ENCODE measurements around the gene PHF20.

The PHF20 gene

DNA sequence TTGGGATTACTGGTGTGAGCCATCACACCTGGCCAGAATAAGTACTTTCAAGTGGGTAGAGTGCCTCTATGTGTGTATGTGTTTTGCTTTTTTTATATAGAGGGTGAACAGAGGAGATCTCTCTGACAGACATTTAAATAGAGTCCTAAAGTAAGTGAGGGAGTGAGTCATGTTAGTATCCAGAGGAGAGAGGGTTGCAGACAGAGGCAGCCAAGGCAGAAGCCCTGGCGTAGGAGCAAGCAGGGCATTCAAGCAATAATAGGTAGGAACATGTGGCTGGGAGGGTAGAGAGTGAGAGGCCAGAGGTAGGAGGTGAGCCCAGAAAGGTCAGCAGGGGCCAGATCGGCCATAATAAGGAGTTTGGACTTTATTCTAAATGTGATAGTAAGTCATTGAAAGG, 48.9 kb downstream of the PHF20 start:
- no peak overlapping the region for H3K27ac ChIP-seq (ENCODE audit: low read depth, low read length)
- H3K4me1 ChIP-seq (ENCODE audit: control insufficient read depth, insufficient read depth, low read length), result peaks cover 6% of the 10 kb centered on the region
- no peak overlapping the region for H3K9ac ChIP-seq (ENCODE audit: low read length)
- no peak overlapping the region for H3K4me3 ChIP-seq (ENCODE audit: low read length)
- H3K27me3 ChIP-seq (ENCODE audit: control insufficient read depth, insufficient read depth, low read length), result no peaks in the 10 kb centered on the region
- H3K36me3 ChIP-seq (ENCODE audit: control insufficient read depth, insufficient read depth, low read length), result no peaks in the 10 kb centered on the region

DNA sequence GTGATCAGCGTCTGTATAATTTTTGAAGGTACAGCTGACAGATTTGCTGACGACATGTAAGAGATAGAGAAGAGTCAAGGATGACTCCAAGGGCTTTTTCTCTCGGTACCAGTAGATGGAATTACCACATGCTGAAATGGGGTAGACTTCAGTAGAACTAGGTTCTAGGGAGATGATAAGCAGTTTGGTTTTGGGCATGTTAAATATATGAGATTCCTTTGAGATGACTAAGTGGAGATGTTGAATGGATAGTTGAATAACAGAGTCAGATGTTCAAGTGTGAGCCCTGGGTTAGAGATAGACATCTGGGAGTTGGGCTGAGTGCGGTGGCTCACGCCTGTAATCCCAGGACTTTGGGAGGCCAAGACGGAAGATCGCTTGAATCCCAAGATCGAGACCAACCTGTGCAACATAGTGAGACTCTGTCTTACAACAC, 50.0 kb downstream of the PHF20 start:
- no peaks in the 10 kb centered on the region for H3K36me3 ChIP-seq (ENCODE audit: control insufficient read depth, insufficient read depth, low read length)
- H3K27me3 ChIP-seq (ENCODE audit: control insufficient read depth, insufficient read depth, low read length), result no peaks in the 10 kb centered on the region
- H3K4me1 ChIP-seq (ENCODE audit: control insufficient read depth, insufficient read depth, low read length), result peaks cover 6% of the 10 kb centered on the region
- no peak overlapping the region for H3K9ac ChIP-seq (ENCODE audit: low read length)
- no peak overlapping the region for H3K27ac ChIP-seq (ENCODE audit: low read depth, low read length)
- no peak overlapping the region for H3K4me3 ChIP-seq (ENCODE audit: low read length)

DNA sequence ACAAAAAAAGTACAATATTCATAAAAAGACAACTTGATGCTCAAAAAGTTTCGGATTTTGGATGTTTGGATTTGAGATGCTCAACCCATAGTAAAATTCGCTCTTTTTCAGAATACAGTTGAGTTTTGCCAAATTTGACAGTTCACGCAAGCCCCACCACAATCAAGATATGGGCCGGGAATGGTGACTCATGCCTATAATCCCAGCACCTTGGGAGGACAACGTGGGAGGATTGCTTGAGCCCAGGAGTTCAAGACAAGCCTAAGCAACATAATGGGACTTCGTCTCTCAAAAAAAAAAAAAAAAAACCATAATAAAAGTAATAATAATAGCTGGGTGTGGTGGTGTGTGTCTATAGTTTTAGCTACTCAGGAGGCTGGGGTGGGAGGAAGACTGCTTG, 51.3 kb downstream of the PHF20 start:
- Histone ChIP-seq H3K9ac (ENCODE audit: low read length) (no peak overlapping the region), H3K4me1 (ENCODE audit: control insufficient read depth, insufficient read depth, low read length) (peaks cover 6% of the 10 kb centered on the region), H3K36me3 (ENCODE audit: control insufficient read depth, insufficient read depth, low read length) (no peaks in the 10 kb centered on the region), H3K27me3 (ENCODE audit: control insufficient read depth, insufficient read depth, low read length) (no peaks in the 10 kb centered on the region), H3K27ac (ENCODE audit: low read depth, low read length) (no peak overlapping the region), H3K4me3 (ENCODE audit: low read length) (no peak overlapping the region)

DNA sequence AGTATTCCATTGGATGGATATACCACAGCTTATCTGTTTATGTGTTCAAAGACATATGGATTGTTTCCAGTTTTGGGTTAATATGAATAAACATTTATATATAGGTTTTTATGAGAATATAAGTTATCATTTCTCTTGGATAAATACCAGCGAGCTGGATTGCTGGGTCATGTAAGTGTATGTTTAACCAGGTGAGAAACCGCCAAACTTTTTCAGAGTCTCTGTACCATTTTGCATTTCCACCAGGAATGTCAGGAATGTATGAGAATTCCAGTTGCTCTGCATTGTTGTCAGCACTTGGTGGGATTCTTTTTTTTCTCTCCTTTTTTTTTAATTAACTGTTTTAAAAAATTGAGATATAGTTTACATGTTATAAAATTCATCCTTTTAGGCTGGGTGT, 52.1 kb downstream of the PHF20 start:
- Histone ChIP-seq H3K36me3 (ENCODE audit: control insufficient read depth, insufficient read depth, low read length) (no peaks in the 10 kb centered on the region), H3K9ac (ENCODE audit: low read length) (no peak overlapping the region), H3K27me3 (ENCODE audit: control insufficient read depth, insufficient read depth, low read length) (no peaks in the 10 kb centered on the region), H3K4me1 (ENCODE audit: control insufficient read depth, insufficient read depth, low read length) (peaks cover 6% of the 10 kb centered on the region), H3K27ac (ENCODE audit: low read depth, low read length) (no peak overlapping the region), H3K4me3 (ENCODE audit: low read length) (no peak overlapping the region)

DNA sequence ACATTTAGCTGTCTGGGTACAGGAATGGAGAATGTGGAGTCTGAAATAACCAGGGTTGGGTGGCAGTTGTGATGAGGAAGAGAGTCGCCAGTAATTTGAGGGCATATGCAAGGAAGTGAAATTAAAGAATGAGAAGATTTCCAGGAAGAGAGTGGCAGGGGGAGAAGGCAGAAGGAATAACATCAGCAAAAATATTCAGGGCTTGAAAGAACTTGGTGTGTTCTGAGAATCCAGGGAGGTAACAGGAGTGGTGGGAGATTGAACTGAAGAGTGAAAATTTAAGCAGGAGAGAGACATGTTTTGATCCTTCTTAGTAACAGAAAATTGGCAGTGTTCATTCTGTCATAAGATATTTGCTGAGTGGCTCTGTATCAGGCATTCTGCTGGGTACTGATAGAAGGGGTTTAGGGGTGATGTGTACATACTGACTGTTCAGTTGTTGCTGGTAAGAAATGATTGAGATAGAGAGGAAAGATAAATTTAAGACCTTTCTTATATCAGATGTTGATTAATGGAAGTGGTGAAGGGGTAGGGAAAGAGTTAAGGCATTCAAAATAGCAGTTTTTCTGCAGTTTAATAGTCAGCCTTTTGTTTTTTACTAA, 54.7 kb downstream of the PHF20 start:
- Histone ChIP-seq H3K27me3 (ENCODE audit: control insufficient read depth, insufficient read depth, low read length) (no peaks in the 10 kb centered on the region), H3K27ac (ENCODE audit: low read depth, low read length) (no peak overlapping the region), H3K4me1 (ENCODE audit: control insufficient read depth, insufficient read depth, low read length) (no peaks in the 10 kb centered on the region), H3K4me3 (ENCODE audit: low read length) (no peak overlapping the region), H3K36me3 (ENCODE audit: control insufficient read depth, insufficient read depth, low read length) (no peaks in the 10 kb centered on the region), H3K9ac (ENCODE audit: low read length) (no peak overlapping the region)

DNA sequence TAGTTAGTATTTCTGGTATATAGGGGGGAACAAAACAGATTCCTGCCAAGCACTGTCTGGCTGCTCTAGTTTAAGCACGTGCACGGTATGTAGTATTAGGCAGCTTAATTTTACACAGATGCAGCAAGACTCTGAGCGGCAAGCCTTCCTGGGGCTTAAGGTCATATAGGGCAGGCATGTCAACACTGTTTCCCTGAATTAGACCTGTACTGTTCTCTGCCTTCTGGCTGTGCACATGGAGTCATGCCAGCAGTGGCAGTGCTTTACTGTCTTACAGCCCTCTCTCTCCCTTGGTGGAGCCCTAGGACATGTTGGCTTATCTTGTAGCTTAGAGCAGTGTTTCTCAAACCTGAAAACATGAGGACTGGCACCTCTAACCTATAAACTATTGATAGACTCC, 56.6 kb downstream of the PHF20 start:
- no peaks in the 10 kb centered on the region for H3K27me3 ChIP-seq (ENCODE audit: control insufficient read depth, insufficient read depth, low read length)
- H3K4me3 ChIP-seq (ENCODE audit: low read length), result no peak overlapping the region
- no peaks in the 10 kb centered on the region for H3K4me1 ChIP-seq (ENCODE audit: control insufficient read depth, insufficient read depth, low read length)
- no peak overlapping the region for H3K9ac ChIP-seq (ENCODE audit: low read length)
- no peaks in the 10 kb centered on the region for H3K36me3 ChIP-seq (ENCODE audit: control insufficient read depth, insufficient read depth, low read length)
- no peak overlapping the region for H3K27ac ChIP-seq (ENCODE audit: low read depth, low read length)

DNA sequence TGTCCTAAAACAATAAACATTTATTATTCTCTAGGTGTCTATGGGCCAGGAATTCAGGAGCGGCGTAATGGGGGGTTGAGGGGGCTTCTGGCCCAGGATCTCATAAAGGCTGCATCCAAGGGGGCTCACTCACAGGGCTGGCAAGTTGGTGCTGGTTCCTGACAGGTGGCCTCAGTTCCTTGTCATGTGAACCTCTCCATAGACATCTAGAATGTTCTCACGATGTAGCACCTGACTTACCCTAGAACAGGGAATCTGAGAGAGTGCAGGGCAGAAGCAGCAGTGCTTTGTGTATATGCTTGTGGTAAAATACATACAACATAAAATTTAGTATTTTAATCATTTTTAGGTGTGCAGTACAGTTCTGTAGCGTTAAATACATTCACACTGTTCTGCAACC, 57.1 kb downstream of the PHF20 start:
- Histone ChIP-seq H3K4me1 (ENCODE audit: control insufficient read depth, insufficient read depth, low read length) (no peaks in the 10 kb centered on the region), H3K9ac (ENCODE audit: low read length) (no peak overlapping the region), H3K27ac (ENCODE audit: low read depth, low read length) (no peak overlapping the region), H3K4me3 (ENCODE audit: low read length) (no peak overlapping the region), H3K27me3 (ENCODE audit: control insufficient read depth, insufficient read depth, low read length) (no peaks in the 10 kb centered on the region), H3K36me3 (ENCODE audit: control insufficient read depth, insufficient read depth, low read length) (no peaks in the 10 kb centered on the region)

DNA sequence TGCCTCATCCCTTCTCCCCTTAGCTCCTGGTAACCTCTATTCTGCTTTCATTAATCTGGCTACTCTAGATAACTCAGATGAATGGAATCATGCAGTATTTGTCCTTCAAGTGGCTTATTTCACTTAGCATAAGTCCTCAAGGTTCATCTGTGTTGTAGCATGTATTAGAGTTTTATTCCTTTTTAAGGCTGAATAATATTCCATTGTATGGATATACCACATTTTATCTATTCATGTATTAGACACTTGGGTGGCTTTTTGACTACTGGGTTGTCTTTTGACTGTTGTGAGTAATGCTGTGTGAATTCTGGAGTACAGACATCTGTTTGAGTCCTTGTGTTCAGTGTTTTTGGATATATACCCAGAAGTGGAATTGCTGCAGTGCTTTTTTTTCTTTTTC, 58.4 kb downstream of the PHF20 start:
- no peaks in the 10 kb centered on the region for H3K36me3 ChIP-seq (ENCODE audit: control insufficient read depth, insufficient read depth, low read length)
- no peaks in the 10 kb centered on the region for H3K4me1 ChIP-seq (ENCODE audit: control insufficient read depth, insufficient read depth, low read length)
- H3K27ac ChIP-seq (ENCODE audit: low read depth, low read length), result no peak overlapping the region
- H3K9ac ChIP-seq (ENCODE audit: low read length), result no peak overlapping the region
- no peak overlapping the region for H3K4me3 ChIP-seq (ENCODE audit: low read length)
- no peaks in the 10 kb centered on the region for H3K27me3 ChIP-seq (ENCODE audit: control insufficient read depth, insufficient read depth, low read length)

DNA sequence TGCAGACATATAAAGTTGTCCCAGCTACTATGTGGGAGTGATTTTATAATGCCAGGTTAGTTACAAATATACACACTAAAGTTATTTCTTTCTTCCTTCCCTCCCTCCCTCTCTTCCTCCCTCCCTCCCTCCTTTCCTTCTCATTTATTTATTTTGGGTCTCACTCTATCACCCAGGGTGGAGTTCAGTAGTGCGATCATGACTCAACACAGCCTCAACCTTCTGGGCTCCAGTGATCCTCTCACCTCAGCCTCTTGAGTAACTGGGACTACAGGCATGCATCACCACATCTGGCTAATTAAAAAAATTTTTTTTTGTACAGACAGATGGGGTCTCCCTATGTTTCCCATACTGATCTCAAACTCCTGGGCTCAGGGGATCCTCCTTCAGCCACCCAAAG, 59.2 kb downstream of the PHF20 start:
- H3K27me3 ChIP-seq (ENCODE audit: control insufficient read depth, insufficient read depth, low read length), result no peaks in the 10 kb centered on the region
- no peaks in the 10 kb centered on the region for H3K4me1 ChIP-seq (ENCODE audit: control insufficient read depth, insufficient read depth, low read length)
- H3K27ac ChIP-seq (ENCODE audit: low read depth, low read length), result no peak overlapping the region
- no peaks in the 10 kb centered on the region for H3K36me3 ChIP-seq (ENCODE audit: control insufficient read depth, insufficient read depth, low read length)
- no peak overlapping the region for H3K9ac ChIP-seq (ENCODE audit: low read length)
- no peak overlapping the region for H3K4me3 ChIP-seq (ENCODE audit: low read length)

DNA sequence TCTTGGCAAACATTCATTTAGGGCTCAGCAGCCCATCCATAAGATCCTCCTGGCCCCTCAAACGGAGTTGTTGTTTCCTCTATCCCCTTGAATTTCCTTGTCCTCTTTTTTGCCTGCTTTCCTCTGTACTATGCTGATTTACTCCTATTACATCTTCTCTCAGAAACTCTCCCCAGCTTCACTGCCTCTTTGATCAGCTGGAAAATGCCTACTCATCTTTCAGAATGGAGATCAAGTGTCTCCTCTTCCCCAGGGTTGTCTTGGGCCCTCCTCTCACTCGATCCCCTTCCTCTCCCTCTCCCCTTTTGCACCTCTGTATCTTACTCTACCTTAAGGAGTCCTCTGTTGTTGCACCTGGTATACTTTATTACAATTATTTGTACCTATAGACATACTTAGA, 60.2 kb downstream of the PHF20 start:
- Histone ChIP-seq H3K9ac (ENCODE audit: low read length) (no peak overlapping the region), H3K27ac (ENCODE audit: low read depth, low read length) (no peak overlapping the region), H3K4me3 (ENCODE audit: low read length) (no peak overlapping the region), H3K4me1 (ENCODE audit: control insufficient read depth, insufficient read depth, low read length) (no peaks in the 10 kb centered on the region), H3K27me3 (ENCODE audit: control insufficient read depth, insufficient read depth, low read length) (no peaks in the 10 kb centered on the region), H3K36me3 (ENCODE audit: control insufficient read depth, insufficient read depth, low read length) (no peaks in the 10 kb centered on the region)

DNA sequence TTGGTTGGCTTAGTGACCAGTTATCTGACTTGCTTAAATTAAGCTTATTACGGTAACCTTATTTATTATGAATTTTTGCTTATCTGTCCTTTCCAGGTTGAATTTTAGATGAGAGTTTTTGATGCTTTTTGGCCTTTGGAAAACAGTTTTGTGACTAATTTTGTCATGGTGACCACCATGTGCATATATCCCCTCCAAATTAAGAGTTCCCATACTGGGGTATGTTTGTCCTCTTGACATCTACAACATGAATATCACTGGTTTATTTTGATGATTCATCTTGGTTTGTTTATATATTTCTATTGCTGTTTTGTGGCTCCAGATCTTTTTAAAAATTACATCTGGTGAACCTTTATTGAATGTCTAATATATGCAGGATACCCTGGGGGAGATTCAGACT, 61.4 kb downstream of the PHF20 start:
- Histone ChIP-seq H3K36me3 (ENCODE audit: control insufficient read depth, insufficient read depth, low read length) (no peaks in the 10 kb centered on the region), H3K4me3 (ENCODE audit: low read length) (no peak overlapping the region), H3K27me3 (ENCODE audit: control insufficient read depth, insufficient read depth, low read length) (no peaks in the 10 kb centered on the region), H3K4me1 (ENCODE audit: control insufficient read depth, insufficient read depth, low read length) (no peaks in the 10 kb centered on the region), H3K9ac (ENCODE audit: low read length) (no peak overlapping the region), H3K27ac (ENCODE audit: low read depth, low read length) (no peak overlapping the region)

DNA sequence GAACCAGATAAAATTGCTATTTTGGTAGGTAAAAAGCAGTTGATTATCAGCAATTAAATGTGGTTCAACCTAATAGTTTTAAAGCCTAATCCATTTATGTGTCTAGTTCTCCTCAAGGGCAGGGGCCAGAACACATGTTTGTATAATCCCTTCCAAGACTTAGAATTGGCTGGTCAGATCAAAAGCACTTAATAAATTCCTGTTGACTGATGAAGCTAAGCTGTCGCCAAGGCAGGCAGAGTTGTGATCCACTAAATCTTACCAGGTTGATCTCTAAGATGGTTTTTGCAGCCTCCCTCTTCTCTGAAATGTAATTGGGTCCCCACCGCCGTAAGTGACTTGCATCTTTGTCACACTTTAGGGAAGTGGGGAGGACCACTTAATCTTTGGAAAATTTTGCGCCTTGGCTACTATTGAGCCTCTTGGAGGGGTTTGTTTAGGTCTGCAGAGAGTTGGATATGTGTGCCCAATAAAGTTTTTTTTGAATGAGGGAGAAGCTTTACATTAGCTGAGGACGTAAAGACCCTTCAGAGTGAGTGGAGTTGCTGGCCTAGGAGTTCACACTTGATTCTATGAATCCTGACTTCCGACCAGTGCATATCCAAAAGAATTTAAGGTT, 65.9 kb downstream of the PHF20 start:
- no peaks in the 10 kb centered on the region for H3K27me3 ChIP-seq (ENCODE audit: control insufficient read depth, insufficient read depth, low read length)
- H3K9ac ChIP-seq (ENCODE audit: low read length), result no peak overlapping the region
- H3K36me3 ChIP-seq (ENCODE audit: control insufficient read depth, insufficient read depth, low read length), result peaks cover 2% of the 10 kb centered on the region
- no peak overlapping the region for H3K4me3 ChIP-seq (ENCODE audit: low read length)
- no peak overlapping the region for H3K27ac ChIP-seq (ENCODE audit: low read depth, low read length)
- H3K4me1 ChIP-seq (ENCODE audit: control insufficient read depth, insufficient read depth, low read length), result no peaks in the 10 kb centered on the region

DNA sequence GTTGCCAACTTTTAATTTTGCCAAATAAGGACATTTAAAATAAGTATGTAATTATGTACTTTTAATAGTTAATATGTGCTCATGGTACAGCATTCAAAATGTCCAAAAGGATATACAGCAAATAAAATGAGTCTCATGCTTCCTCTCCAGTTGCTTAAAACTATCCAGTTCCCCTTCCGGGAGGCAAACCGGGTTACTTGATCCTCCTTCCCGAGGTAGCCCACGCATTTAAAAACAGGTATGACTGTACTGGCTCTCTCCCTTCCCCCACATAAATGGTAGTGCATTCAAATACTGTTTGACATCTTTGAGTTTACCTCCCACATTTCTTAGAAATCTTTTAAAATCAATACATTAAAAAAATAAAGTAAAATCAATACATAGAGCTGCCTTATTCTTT, 66.4 kb downstream of the PHF20 start:
- Histone ChIP-seq H3K27me3 (ENCODE audit: control insufficient read depth, insufficient read depth, low read length) (no peaks in the 10 kb centered on the region), H3K4me1 (ENCODE audit: control insufficient read depth, insufficient read depth, low read length) (no peaks in the 10 kb centered on the region), H3K27ac (ENCODE audit: low read depth, low read length) (no peak overlapping the region), H3K4me3 (ENCODE audit: low read length) (no peak overlapping the region), H3K36me3 (ENCODE audit: control insufficient read depth, insufficient read depth, low read length) (peaks cover 2% of the 10 kb centered on the region), H3K9ac (ENCODE audit: low read length) (no peak overlapping the region)

All from rectal smooth muscle tissue (tissue), 1 donor.